H1 (cell line): ENCODE results near the gene MAP3K1. TPM values are rescaled to one million over a fixed set of nuclear protein-coding genes. Genes with fewer than 3 reads are reported as not detected.

ENCODE experiments used
- CTCF ChIA-PET: fragments of 300-600 bp; sonication (Branson Sonifier 250); formaldehyde crosslinking; loops from one replicate; lab custom pipeline; 2021; ENCODE audit not compliant: partially characterized antibody; lab: Charles Lee
- POLR2A ChIA-PET: fragments of 300-600 bp; sonication (Branson Sonifier 250); formaldehyde crosslinking; loops from one replicate; lab custom pipeline; 2021; ENCODE audit warnings: inconsistent platforms; ENCODE audit not compliant: partially characterized antibody; lab: Charles Lee
- DNase-seq, 2 experiments: peaks; one replicate each; pipeline versions ENCODE4 v3.0.0 to v3.0.0-alpha.2; 2010 to 2022; ENCODE audit warnings: low spot score in 2 of 2, low read depth in 1 of 2, mixed read lengths in 1 of 2
- FAIRE-seq: peaks from 2 replicates; lab custom pipeline; 2011; peaks lifted over from hg19 to GRCh38; lab: Jason Lieb, UNC
- H2AFZ ChIP-seq: 2 replicates; pipeline ENCODE4 v1.8.1; 2012; ENCODE audit warnings: low read length, inconsistent platforms
- H2AK5ac ChIP-seq: 2 replicates; pipeline ENCODE4 v1.6.1; 2013; ENCODE audit warnings: low read depth, low read length
- H2BK120ac ChIP-seq: replicated peaks from 2 replicates; pipeline ENCODE3; 2013; ENCODE audit warnings: low read depth, low read length, inconsistent platforms
- H2BK12ac ChIP-seq: 2 replicates; pipeline ENCODE4 v1.6.1; 2013; ENCODE audit warnings: low read depth, low read length
- H2BK15ac ChIP-seq: 2 replicates; pipeline ENCODE4 v1.6.1; 2013; ENCODE audit warnings: low read length
- H2BK20ac ChIP-seq: 2 replicates; pipeline ENCODE4 v1.6.1; 2013; ENCODE audit warnings: low read length
- H2BK5ac ChIP-seq: 2 replicates; pipeline ENCODE4 v1.6.1; 2013; ENCODE audit warnings: low read depth, low read length
- H3K14ac ChIP-seq: 2 replicates; pipeline ENCODE4 v1.6.1; 2013; ENCODE audit warnings: inconsistent platforms; ENCODE audit not compliant: insufficient read length
- H3K18ac ChIP-seq: 2 replicates; pipeline ENCODE4 v1.6.1; 2013; ENCODE audit warnings: low read length; ENCODE audit errors: extremely low read depth
- H3K23ac ChIP-seq: 2 replicates; pipeline ENCODE4 v1.6.1; 2013; ENCODE audit warnings: inconsistent platforms; ENCODE audit not compliant: insufficient read length
- H3K23me2 ChIP-seq: 2 replicates; pipeline ENCODE4 v1.6.1; 2013; ENCODE audit warnings: low read depth, low read length
- H3K27ac ChIP-seq: 2 replicates; pipeline ENCODE4 v1.6.1; 2011; ENCODE audit warnings: low read depth, low read length, inconsistent platforms
- H3K27me3 ChIP-seq, 4 experiments: replicated peaks in 1 of 4; 1 replicate in 1 of 4; 2 replicates in 3 of 4; pipeline versions ENCODE4 v1.6.1 to v1.8.1; 2011 to 2013; ENCODE audit warnings: low read length in 3 of 4, mild to moderate bottlenecking in 3 of 4, inconsistent platforms in 2 of 4, mixed read lengths in 2 of 4, moderate library complexity in 1 of 4; ENCODE audit not compliant: control insufficient read depth in 3 of 4, insufficient read depth in 3 of 4; ENCODE audit errors: extremely low read depth in 1 of 4
- H3K36me3 ChIP-seq, 4 experiments: 2 replicates each; pipeline versions ENCODE4 v1.6.1 to v1.8.1; 2011 to 2013; ENCODE audit warnings: mild to moderate bottlenecking in 4 of 4, low read length in 3 of 4, moderate library complexity in 2 of 4, control low read depth in 1 of 4, inconsistent platforms in 1 of 4; ENCODE audit not compliant: insufficient read depth in 4 of 4, control insufficient read depth in 2 of 4
- H3K4ac ChIP-seq: replicated peaks from 2 replicates; pipeline ENCODE3; 2013; ENCODE audit warnings: low read length, low read depth, mixed read lengths, inconsistent platforms; ENCODE audit not compliant: insufficient read length
- H3K4me1 ChIP-seq, 4 experiments: replicated peaks in 1 of 4; 1 replicate in 1 of 4; 2 replicates in 3 of 4; pipeline versions ENCODE4 v1.6.1 to v1.8.1; 2011 to 2013; ENCODE audit warnings: low read length in 3 of 4, inconsistent platforms in 2 of 4, mixed read lengths in 1 of 4; ENCODE audit not compliant: insufficient read depth in 4 of 4, control insufficient read depth in 3 of 4
- H3K4me2 ChIP-seq, 2 experiments: 2 replicates each; pipeline versions ENCODE4 v1.6.1 to v1.8.1; 2011 to 2013; ENCODE audit warnings: low read depth in 2 of 2, low read length in 2 of 2, control low read depth in 1 of 2, inconsistent platforms in 1 of 2, mild to moderate bottlenecking in 1 of 2; ENCODE audit not compliant: insufficient read depth in 1 of 2
- H3K4me3 ChIP-seq, 4 experiments: fragments of 200-600, 300-600 bp in 1 of 4; sonication (generic), shearing (Covaris generic), sonication (Bioruptor Twin) in 1 of 4; 2 replicates each; pipeline versions ENCODE4 v1.5.1 to v1.8.1; 2011 to 2016; ENCODE audit warnings: low read length in 4 of 4, low read depth in 3 of 4, control low read depth in 2 of 4, inconsistent platforms in 2 of 4, mild to moderate bottlenecking in 2 of 4, mixed read lengths in 1 of 4, moderate library complexity in 1 of 4; ENCODE audit not compliant: insufficient read depth in 2 of 4; ENCODE audit errors: extremely low read depth in 1 of 4
- H3K56ac ChIP-seq: replicated peaks from 2 replicates; pipeline ENCODE3; 2013; ENCODE audit warnings: low read depth, mild to moderate bottlenecking, mixed read lengths, low read length, inconsistent platforms; ENCODE audit not compliant: insufficient read length
- H3K79me1 ChIP-seq: 2 replicates; pipeline ENCODE4 v1.6.1; 2013; ENCODE audit warnings: low read depth, low read length, control low read depth
- H3K79me2 ChIP-seq, 2 experiments: 2 replicates each; pipeline versions ENCODE4 v1.6.1 to v1.8.1; 2012 to 2013; ENCODE audit warnings: low read length in 2 of 2, mild to moderate bottlenecking in 2 of 2, inconsistent platforms in 1 of 2; ENCODE audit not compliant: insufficient read depth in 2 of 2, control insufficient read depth in 1 of 2
- H3K9ac ChIP-seq, 4 experiments: replicated peaks in 1 of 4; 1 replicate in 1 of 4; 2 replicates in 3 of 4; pipeline versions ENCODE4 v1.6.1 to v1.8.1; 2011 to 2013; ENCODE audit warnings: low read depth in 3 of 4, low read length in 3 of 4, control low read depth in 2 of 4, mild to moderate bottlenecking in 2 of 4, moderate library complexity in 2 of 4, inconsistent platforms in 1 of 4; ENCODE audit errors: extremely low read depth in 1 of 4
- H3K9me3 ChIP-seq, 2 experiments: 2 replicates each; pipeline versions ENCODE4 v1.6.1 to v1.8.1; 2012 to 2013; ENCODE audit warnings: mild to moderate bottlenecking in 2 of 2, moderate library complexity in 2 of 2, control low read depth in 1 of 2, inconsistent platforms in 1 of 2, low read depth in 1 of 2, low read length in 1 of 2, mixed read lengths in 1 of 2; ENCODE audit not compliant: insufficient read depth in 2 of 2
- H4K20me1 ChIP-seq, 2 experiments: replicated peaks in 1 of 2; 2 replicates each; pipeline versions ENCODE3 to v1.8.1; 2011 to 2013; ENCODE audit warnings: inconsistent platforms in 2 of 2, low read length in 2 of 2, mild to moderate bottlenecking in 1 of 2; ENCODE audit not compliant: insufficient read depth in 2 of 2, control insufficient read depth in 1 of 2
- H4K5ac ChIP-seq: 2 replicates; pipeline ENCODE4 v1.6.1; 2013; ENCODE audit warnings: low read length, low read depth, mixed read lengths, inconsistent platforms; ENCODE audit not compliant: insufficient read length
- H4K8ac ChIP-seq: 2 replicates; pipeline ENCODE4 v1.8.0; 2013; ENCODE audit warnings: mild to moderate bottlenecking, moderate library complexity, low read length, inconsistent platforms; ENCODE audit not compliant: insufficient read depth; ENCODE audit errors: extremely low read depth
- H4K91ac ChIP-seq: replicated peaks from 2 replicates; pipeline ENCODE3; 2013; ENCODE audit warnings: low read length, mixed read lengths, inconsistent platforms; ENCODE audit not compliant: insufficient read length
- CEBPB ChIP-seq: IDR thresholded peaks from 2 replicates; pipeline ENCODE4 v1.6.1; 2012; ENCODE audit warnings: low read depth, low read length
- CHD1 ChIP-seq: IDR thresholded peaks from 2 replicates; pipeline ENCODE4 v1.6.1; 2012; ENCODE audit warnings: low read depth, low read length, improper control_type of control experiment
- CTCF ChIP-seq, 3 experiments: IDR thresholded peaks; 1 replicate in 2 of 3; 2 replicates in 1 of 3; pipeline versions ENCODE4 v1.5.1 to v1.6.1; 2011; ENCODE audit warnings: low read length in 3 of 3, mild to moderate bottlenecking in 3 of 3, inconsistent platforms in 2 of 3, low read depth in 1 of 3, moderate library complexity in 1 of 3; ENCODE audit not compliant: insufficient read depth in 1 of 3; ENCODE audit errors: control extremely low read depth in 1 of 3
- EGR1 ChIP-seq: IDR thresholded peaks from 2 replicates; pipeline ENCODE4 v1.6.1; 2011; ENCODE audit warnings: low read depth, low read length, borderline replicate concordance
- EZH2 ChIP-seq: fragments of 200-600 bp; sonication (generic); IDR thresholded peaks from 2 replicates; pipeline ENCODE4 v1.7.1; 2012; ENCODE audit warnings: low read depth, mild to moderate bottlenecking, moderate library complexity, low read length, inconsistent platforms; ENCODE audit not compliant: severe bottlenecking
- RAD21 ChIP-seq, 2 experiments: IDR thresholded peaks in 1 of 2; conservative IDR thresholded peaks in 1 of 2; 2 replicates each; pipeline ENCODE4 v1.6.1; 2011; ENCODE audit warnings: low read depth in 2 of 2, low read length in 2 of 2, improper control_type of control experiment in 1 of 2, inconsistent platforms in 1 of 2, mild to moderate bottlenecking in 1 of 2, moderate library complexity in 1 of 2
- SAP30 ChIP-seq: fragments of 300-600 bp; sonication (generic); IDR thresholded peaks from 2 replicates; pipeline ENCODE4 v1.7.1; 2012; ENCODE audit warnings: low read length, moderate library complexity, mild to moderate bottlenecking, inconsistent platforms; ENCODE audit not compliant: insufficient read depth, insufficient replicate concordance
- SUZ12 ChIP-seq: fragments of 200-600 bp; sonication (generic); IDR thresholded peaks from 2 replicates; pipeline ENCODE4 v1.6.1; 2012; ENCODE audit warnings: mild to moderate bottlenecking, inconsistent platforms, low read length, moderate library complexity, mixed read lengths
- TCF12 ChIP-seq: IDR thresholded peaks from 2 replicates; pipeline ENCODE4 v1.6.1; 2011; ENCODE audit warnings: low read depth, mild to moderate bottlenecking, low read length
- USF2 ChIP-seq: IDR thresholded peaks from 2 replicates; pipeline ENCODE4 v1.6.1; 2011; ENCODE audit warnings: low read length, improper control_type of control experiment
- WGBS, 2 experiments: shearing (Covaris generic) in 1 of 2; methylation state at CpG; one replicate each; pipeline versions ENCODE4 v1.1.6 to v1.1.7; 2013 to 2015; ENCODE audit warnings: low lambda C conversion rate in 2 of 2, mixed read lengths in 2 of 2, inconsistent platforms in 1 of 2, low coverage in 1 of 2, missing lambda C conversion rate in 1 of 2; ENCODE audit not compliant: insufficient replicate concordance in 2 of 2, insufficient coverage in 1 of 2, insufficient read length in 1 of 2; ENCODE audit errors: extremely low coverage in 1 of 2, missing lambda C conversion rate in 1 of 2; 5-methylcytosine and 5-hydroxymethylcytosine counted together
- polyA plus RNA-seq, 7 experiments: library from polyadenylated mRNA; depleted of rRNA in 3 of 7; stranded (reverse) in 5 of 7; unstranded in 2 of 7; fragments of >200 nt in 5 of 7; fragments of 200-250 nt in 2 of 7; gene quantifications; 1 replicate in 5 of 7; 2 replicates in 1 of 7; 4 replicates in 1 of 7; pipeline versions ENCODE4 v1.2.1 to v1.2.3, GENCODE V29; 2011 to 2013; ENCODE audit warnings: missing spikeins in 2 of 7, mixed read lengths in 2 of 7
- total RNA-seq: library from RNA; stranded (reverse); fragmentation: NEBNext Ultra II Directional; extraction: Animal tissue kit (Norgen Biotek cat#: 25700); gene quantifications from 2 replicates; pipeline ENCODE4 v1.2.1, GENCODE V29; 2021

The MAP3K1 gene
- total and polyA plus RNA-seq, 2 of the 8 experiments (the other 6 are each of a cell fraction or from before 2014, with no cell fraction given) = 3.9 to 11.8 TPM

- H4K5ac ChIP-seq = no peak overlapping the region
- no peak overlapping the region for H2BK20ac ChIP-seq
- CTCF ChIA-PET = no interaction called here
- no peak overlapping the region for H2BK5ac ChIP-seq
- FAIRE-seq (no peak), DNase-seq (no peak)
- no peak overlapping the region for H3K23ac ChIP-seq
- no peak overlapping the region for H4K8ac ChIP-seq
- H2AFZ ChIP-seq = no peak overlapping the region
- no peak overlapping the region for H2BK120ac ChIP-seq
- H2BK12ac ChIP-seq = no peak overlapping the region
- H3K14ac ChIP-seq = no peak overlapping the region
- H3K4me1 ChIP-seq = no peaks in the 10 kb centered on the region
- no peaks in the 10 kb centered on the region for H3K9me3 ChIP-seq
- no peak overlapping the region for H3K18ac ChIP-seq
- H2AK5ac ChIP-seq = no peak overlapping the region
- H3K27ac ChIP-seq = no peak overlapping the region
- no peaks in the 10 kb centered on the region for H3K23me2 ChIP-seq
- peaks cover 21 to 97% (median 59%) of the 10 kb centered on the region in 4 experiments for H3K36me3 ChIP-seq
- H3K4me3 ChIP-seq = no peak overlapping the region
- no peak overlapping the region for H3K56ac ChIP-seq
- H3K4me2 ChIP-seq = no peak overlapping the region
- no peak overlapping the region for H3K9ac ChIP-seq
- no peaks in the 10 kb centered on the region for H3K79me1 ChIP-seq
- H2BK15ac ChIP-seq = no peak overlapping the region
- WGBS, 2 experiments = 75% methylated on average over 1 of the region's 1 CpG; no CpG with 5 or more reads in 1 of the 2 experiments
- POLR2A ChIA-PET = interaction anchor here (0.6 to 1.7 kb wide), 2 partner anchors 8 to 286 kb away, joined by 4 to 5 read pairs; no protein-coding TSS in a partner anchor
- H3K4ac ChIP-seq = no peak overlapping the region
- H3K79me2 ChIP-seq = no peaks in the 10 kb centered on the region
- H4K20me1 ChIP-seq = peaks cover 0 to 2% of the 10 kb centered on the region in 2 experiments
- peaks cover 0 to 1% (median 0%) of the 10 kb centered on the region in 4 experiments; a peak in 1 of 7 replicates for H3K27me3 ChIP-seq
- H4K91ac ChIP-seq = no peak overlapping the region
- TF ChIP-seq CHD1 (no peak), USF2 (no peak), RAD21 (IDR thresholded peaks at IDR 0.05 in 1 of 2, conservative IDR thresholded peaks at IDR 0.05 in 1 of 2; ENCODE audit: low read depth in 2 of 2, low read length in 2 of 2) (no peak), CEBPB (no peak), EGR1 (no peak), SUZ12 (no peak), TCF12 (no peak), CTCF (IDR thresholded peaks at IDR 0.05; ENCODE audit: control extremely low read depth in 1 of 3, insufficient read depth in 1 of 3, low read depth in 1 of 3, low read length in 3 of 3) (no peak), EZH2 (no peak), SAP30 (no peak)
Observed at GRCh38 chr5:56934325-56934724, 119.0 kb downstream of the MAP3K1 start.
